ENCODE results near the gene DCAF12L2. TPM values are rescaled to one million over a fixed set of nuclear protein-coding genes. Genes with fewer than 3 reads are reported as not detected.
"Not testable (repeated sequence)": the region's sequence is repeated elsewhere in the genome, so short reads cannot be mapped to it uniquely, and the experiment has no call there.

The DCAF12L2 gene
- total RNA-seq (2014; rRNA removed; shearing (Covaris generic)), result not detected in 2 replicates
- not detected in 2 replicates for polyA plus RNA-seq (2016; fragmentation: Nextera tagmentation; extraction: Ambion mirVana)

DNA sequence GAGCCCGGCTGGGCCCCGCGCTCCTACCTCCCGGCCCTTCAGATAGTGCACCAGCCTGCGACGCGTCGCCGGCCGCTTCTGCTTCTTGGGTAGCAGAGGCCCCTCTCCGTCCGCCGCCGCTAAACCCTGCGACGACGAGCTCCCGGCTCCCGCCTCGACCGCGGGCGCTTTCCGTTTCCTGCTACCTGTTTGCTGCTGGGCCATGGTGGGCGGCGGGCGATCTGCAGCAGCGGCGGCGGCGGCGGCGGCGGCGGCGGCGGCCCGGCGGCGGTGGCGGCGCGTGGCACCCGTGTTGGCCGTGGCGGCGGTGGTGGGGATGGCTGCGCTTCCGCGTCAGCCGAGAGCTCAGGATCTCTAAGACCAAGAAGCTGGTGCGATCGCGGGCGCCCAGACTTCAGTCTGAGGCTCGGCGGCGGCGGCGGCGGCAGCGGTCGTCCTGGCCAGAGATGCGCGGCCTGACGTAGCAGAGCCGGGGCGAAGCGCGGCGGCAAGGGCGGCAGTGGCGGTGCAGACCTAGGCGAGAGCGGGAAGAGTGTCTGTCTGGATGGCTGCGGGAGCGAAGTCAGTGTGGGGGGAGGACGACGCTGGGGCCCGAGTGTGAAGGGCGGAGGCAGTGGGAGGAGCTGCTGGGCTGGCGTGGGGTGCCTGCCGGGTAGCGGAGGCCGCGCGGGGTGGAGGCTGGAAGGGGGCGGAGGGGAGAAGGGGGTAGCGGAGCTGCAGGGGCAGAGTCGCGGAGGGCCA is at the start of gene DCAF12L2:
Gene DCAF12L2 (minus strand): TSS at position 569 of the 741 bp plus-strand sequence. CDS start 365 bp downstream, at position 204.
- Histone ChIP-seq H3K27ac (no peak within 1 kb of the TSS), H3K9me2 (ENCODE audit: insufficient read depth) (no peaks in the 10 kb centered on the region), H3K4me3 (no peak within 1 kb of the TSS), H3F3A (ENCODE audit: insufficient read depth) (no peaks in the 10 kb centered on the region), H3K4me2 (ENCODE audit: unreplicated experiment) (no peak within 1 kb of the TSS), H3K9ac (no peak within 1 kb of the TSS), H3K4me1 (ENCODE audit: insufficient read depth) (no peaks in the 10 kb centered on the region), H4K20me1 (ENCODE audit: insufficient read depth) (no peaks in the 10 kb centered on the region), H3K9me3 (ENCODE audit: low read depth) (no peaks in the 10 kb centered on the region), H3K27me3 (replicated peaks; ENCODE audit: insufficient read depth) (no peaks in the 10 kb centered on the region), H2AFZ (no peak within 1 kb of the TSS), H3K36me3 (ENCODE audit: low read depth) (no peaks in the 10 kb centered on the region), H3K79me2 (ENCODE audit: insufficient read depth) (no peaks in the 10 kb centered on the region)
- TF ChIP-seq EZH2 (IDR thresholded peaks at IDR 0.05; ENCODE audit: insufficient read depth, poor library complexity, severe bottlenecking) (no peak), EZH2phosphoT487 (IDR thresholded peaks at IDR 0.05; ENCODE audit: insufficient read depth, low read depth) (no peak)
- DNase-seq, result peak; percentile 1
- WGBS, 2 experiments (ENCODE audit: low coverage in 1 of 2, low lambda C conversion rate in 2 of 2, missing lambda C conversion rate in 2 of 2), result 0 to 6% methylated on average over 3 to 79 of the region's 91 CpGs
- in situ Hi-C loops (cut with MboI), result no loop called here

- H4K20me1 ChIP-seq (ENCODE audit: insufficient read depth); H3K4me3 ChIP-seq; H3K4me1 ChIP-seq (ENCODE audit: insufficient read depth); H3F3A ChIP-seq (ENCODE audit: insufficient read depth); H2AFZ ChIP-seq; H3K27ac ChIP-seq; H3K36me3 ChIP-seq (ENCODE audit: low read depth); H3K9me2 ChIP-seq (ENCODE audit: insufficient read depth); H3K79me2 ChIP-seq (ENCODE audit: insufficient read depth); H3K9me3 ChIP-seq (ENCODE audit: low read depth); DNase-seq; H3K4me2 ChIP-seq (ENCODE audit: unreplicated experiment); H3K27me3 ChIP-seq (replicated peaks; ENCODE audit: insufficient read depth); in situ Hi-C loops (cut with MboI); H3K9ac ChIP-seq: not testable (repeated sequence)
- 61 to 80% methylated on average over 13 to 14 of the region's 21 CpGs for WGBS, 2 experiments (ENCODE audit: low coverage in 1 of 2, low lambda C conversion rate in 2 of 2, missing lambda C conversion rate in 2 of 2)
Measured at GRCh38 chrX:126190888-126191287, 24.8 kb upstream of the DCAF12L2 start.

DNA sequence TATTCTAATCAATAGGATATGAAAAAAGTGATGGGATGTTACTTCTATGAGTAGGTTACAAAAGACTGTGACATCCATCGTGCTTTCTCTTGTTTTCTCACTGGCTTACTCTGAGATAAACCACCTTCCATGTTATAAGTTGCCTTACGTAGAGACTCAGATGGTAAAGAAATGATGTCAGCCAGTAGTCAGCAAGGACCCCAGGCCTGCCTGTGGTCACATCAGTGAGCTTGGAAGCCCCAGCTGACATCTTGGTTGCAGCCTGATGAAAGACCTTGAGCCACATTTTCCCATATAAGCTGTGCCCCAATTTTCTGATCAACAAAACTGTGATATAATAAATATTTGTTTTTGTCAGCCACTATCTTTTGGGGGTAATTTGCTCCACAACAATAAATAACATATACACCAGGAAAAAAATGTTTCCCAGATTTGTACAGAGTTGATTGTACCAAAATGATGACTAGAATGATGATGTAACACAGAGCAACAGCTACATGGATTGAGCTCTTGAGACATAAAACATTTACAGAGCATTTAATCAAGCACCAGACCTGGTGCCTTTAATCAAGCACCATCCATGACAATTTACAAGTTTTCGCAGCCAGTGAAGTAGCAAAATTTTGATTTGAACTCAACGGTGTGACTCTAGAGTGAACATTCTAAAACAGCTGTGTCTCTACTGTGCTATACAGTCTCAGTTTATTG is 11.2 kb upstream of the DCAF12L2 start:
- Histone ChIP-seq H3K4me1 (ENCODE audit: insufficient read depth) (no peaks in the 10 kb centered on the region), H3K4me3 (no peak overlapping the region), H2AFZ (no peak overlapping the region), H3F3A (ENCODE audit: insufficient read depth) (no peaks in the 10 kb centered on the region), H3K9me3 (ENCODE audit: low read depth) (no peaks in the 10 kb centered on the region), H3K4me2 (ENCODE audit: unreplicated experiment) (no peak overlapping the region), H3K27me3 (replicated peaks; ENCODE audit: insufficient read depth) (no peaks in the 10 kb centered on the region), H3K79me2 (ENCODE audit: insufficient read depth) (no peaks in the 10 kb centered on the region), H3K9ac (no peak overlapping the region), H3K9me2 (ENCODE audit: insufficient read depth) (no peaks in the 10 kb centered on the region), H3K36me3 (ENCODE audit: low read depth) (no peaks in the 10 kb centered on the region), H3K27ac (no peak overlapping the region), H4K20me1 (ENCODE audit: insufficient read depth) (no peaks in the 10 kb centered on the region)
- no peak for DNase-seq
- in situ Hi-C loops (cut with MboI), result no loop called here
- TF ChIP-seq EZH2 (IDR thresholded peaks at IDR 0.05; ENCODE audit: insufficient read depth, poor library complexity, severe bottlenecking), result no peak
- no peak for TF ChIP-seq EZH2phosphoT487 (IDR thresholded peaks at IDR 0.05; ENCODE audit: insufficient read depth, low read depth)
- 18 to 28% methylated on average over 4 of the region's 4 CpGs for WGBS, 2 experiments (ENCODE audit: low coverage in 1 of 2, low lambda C conversion rate in 2 of 2, missing lambda C conversion rate in 2 of 2)

DNA sequence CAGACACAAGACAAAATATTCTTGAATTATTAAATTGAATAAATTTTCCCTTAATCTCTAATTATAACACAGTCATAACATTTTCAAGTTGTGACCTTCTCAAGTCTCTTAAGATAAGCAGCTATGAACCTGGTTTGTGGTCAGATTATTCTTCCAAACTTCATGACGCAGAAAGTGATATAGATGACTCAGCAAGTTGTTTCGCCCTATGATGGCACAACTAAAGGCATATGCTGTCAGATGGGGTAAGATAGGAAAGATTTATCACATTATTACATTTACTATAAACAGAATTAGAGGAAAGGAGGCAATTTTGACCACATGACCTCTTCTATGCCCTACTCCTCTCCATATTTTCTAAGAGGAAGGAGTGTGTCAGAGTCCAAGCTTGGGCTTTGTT is 4.6 kb upstream of the DCAF12L2 start:
- TF ChIP-seq EZH2phosphoT487 (IDR thresholded peaks at IDR 0.05; ENCODE audit: insufficient read depth, low read depth) (no peak), EZH2 (IDR thresholded peaks at IDR 0.05; ENCODE audit: insufficient read depth, poor library complexity, severe bottlenecking) (no peak)
- 55 to 61% methylated on average over 2 of the region's 2 CpGs for WGBS, 2 experiments (ENCODE audit: low coverage in 1 of 2, low lambda C conversion rate in 2 of 2, missing lambda C conversion rate in 2 of 2)
- H3F3A ChIP-seq (ENCODE audit: insufficient read depth), result no peaks in the 10 kb centered on the region
- no peaks in the 10 kb centered on the region for H3K9me2 ChIP-seq (ENCODE audit: insufficient read depth)
- no peak overlapping the region for H3K9ac ChIP-seq
- in situ Hi-C loops (cut with MboI), result no loop called here
- no peaks in the 10 kb centered on the region for H3K79me2 ChIP-seq (ENCODE audit: insufficient read depth)
- H3K4me1 ChIP-seq (ENCODE audit: insufficient read depth), result no peaks in the 10 kb centered on the region
- no peak overlapping the region for H3K4me3 ChIP-seq
- H3K36me3 ChIP-seq (ENCODE audit: low read depth), result no peaks in the 10 kb centered on the region
- no peak overlapping the region for H3K27ac ChIP-seq
- DNase-seq, result no peak
- H4K20me1 ChIP-seq (ENCODE audit: insufficient read depth), result no peaks in the 10 kb centered on the region
- no peaks in the 10 kb centered on the region for H3K9me3 ChIP-seq (ENCODE audit: low read depth)
- no peak overlapping the region for H2AFZ ChIP-seq
- H3K4me2 ChIP-seq (ENCODE audit: unreplicated experiment), result no peak overlapping the region
- no peaks in the 10 kb centered on the region for H3K27me3 ChIP-seq (replicated peaks; ENCODE audit: insufficient read depth)
